ENCODE measurements around the gene PBX3. TPM values are rescaled to one million over a fixed set of nuclear protein-coding genes. Genes with fewer than 3 reads are reported as not detected.
A peak's percentile ranks its signal among the peaks of the same experiment; 100 is the strongest.

The PBX3 gene
- total and polyA plus RNA-seq, 10 of the 15 experiments (the other 5 are each of a cell fraction or from before 2014, with no cell fraction given): 6.7 to 146 (median 22.2) TPM

DNA sequence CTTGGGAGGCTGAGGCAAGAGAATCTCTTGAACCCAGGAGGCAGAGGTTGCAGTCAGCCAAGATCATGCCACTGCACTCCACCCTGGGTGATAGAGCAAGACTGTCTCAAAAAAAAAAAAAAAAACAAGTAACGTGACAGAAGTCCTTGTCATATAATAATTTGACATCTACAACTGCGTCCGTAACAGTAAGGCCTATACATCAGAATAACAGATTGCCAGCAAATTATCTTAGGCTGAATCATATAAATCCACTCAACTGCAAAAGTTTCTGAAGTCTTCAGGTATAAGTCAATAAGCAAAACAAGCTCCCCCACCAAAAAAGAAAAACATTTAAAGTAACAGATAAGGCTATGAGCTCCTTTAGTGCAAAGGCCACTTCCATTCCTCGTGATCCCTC is 43.5 kb upstream of the PBX3 start:
- RAD21 ChIA-PET (ENCODE audit: unreplicated experiment): interaction anchor here (0.8 to 10.4 kb wide), 13 partner anchors 22 to 174 kb away, joined by 3 to 151 read pairs (median 10); no protein-coding TSS in a partner anchor
- intact Hi-C loops (cut with micrococcal nuclease; ENCODE audit: unreplicated experiment) (loop anchor here (1.0 to 5.0 kb wide), 2 partner anchors 57 to 141 kb away; no protein-coding TSS in a partner anchor), in situ Hi-C loops (cut with MboI) (no loop called here)
- POLR2A ChIA-PET: interaction anchor here (0.6 to 7.8 kb wide), 12 partner anchors 16 to 75 kb away, joined by 3 to 105 read pairs (median 6); no protein-coding TSS in a partner anchor
- Histone ChIP-seq H3K4me3 (peak overlapping the region; percentile 90; the same call in 1 of the 2 replicates), H3K36me3 (ENCODE audit: control insufficient read depth in 2 of 2, insufficient read depth in 2 of 2, low read length in 1 of 2) (no peaks in the 10 kb centered on the region), H3K4me2 (ENCODE audit: control insufficient read depth, insufficient read depth) (peak overlapping the region; percentile 59), H4K20me1 (ENCODE audit: control insufficient read depth, insufficient read depth) (no peaks in the 10 kb centered on the region), H3K79me2 (ENCODE audit: control insufficient read depth, insufficient read depth, low read length) (peaks cover 85% of the 10 kb centered on the region), H3K27ac (ENCODE audit: control insufficient read depth, insufficient read depth) (peak overlapping the region; percentile 63), H3K4me1 (ENCODE audit: control insufficient read depth, insufficient read depth, low read length) (peaks cover 25% of the 10 kb centered on the region), H3K9ac (ENCODE audit: control insufficient read depth, insufficient read depth, low read length) (no peak overlapping the region), H2AFZ (ENCODE audit: control insufficient read depth, low read depth, low read length) (no peak overlapping the region), H3K27me3 (replicated peaks in 1 of 2; ENCODE audit: control insufficient read depth in 2 of 2, insufficient read depth in 2 of 2, low read length in 1 of 2) (no peaks in the 10 kb centered on the region), H3K9me3 (replicated peaks; ENCODE audit: control insufficient read depth, insufficient read depth, low read length) (no peaks in the 10 kb centered on the region)
- 66% methylated on average over 4 of the region's 4 CpGs for WGBS (ENCODE audit: insufficient coverage, insufficient replicate concordance, low lambda C conversion rate, missing lambda C conversion rate)
- FAIRE-seq (no peak), ATAC-seq (no peak), DNase-seq (ENCODE audit: low read depth, low spot score) (no peak)
- SMC1A ChIA-PET (ENCODE audit: uncharacterized antibody, unreplicated experiment): interaction anchor here (0.6 to 11.7 kb wide), 15 partner anchors 11 to 174 kb away, joined by 3 to 185 read pairs (median 5); no protein-coding TSS in a partner anchor
- TF ChIP-seq ELK1 (IDR thresholded peaks at IDR 0.05; ENCODE audit: low read depth, low read length): no peak
- TF ChIP-seq ZNF24 (IDR thresholded peaks at IDR 0.05): no peak
- TF ChIP-seq NFXL1 (IDR thresholded peaks at IDR 0.05; ENCODE audit: borderline replicate concordance): no peak
- no peak for TF ChIP-seq SUPT20H (IDR thresholded peaks at IDR 0.05; ENCODE audit: borderline replicate concordance, control insufficient read depth, low read depth, low read length)
- no peak for TF ChIP-seq CUX1 (IDR thresholded peaks at IDR 0.05; ENCODE audit: insufficient replicate concordance, low read depth, low read length)
- peak; percentile 57; the same call in 1 of the 2 replicates for TF ChIP-seq HDGF (IDR thresholded peaks at IDR 0.05)
- peak; percentile 91; the same call in 1 of the 2 replicates for TF ChIP-seq MLLT1 (IDR thresholded peaks at IDR 0.05)
- no TSS peak for BruUV-seq (replicated peaks)
- CTCF ChIA-PET: interaction anchor here (0.8 to 3.7 kb wide), 14 partner anchors 15 to 189 kb away, joined by 3 to 12 read pairs (median 4); no protein-coding TSS in a partner anchor
